Keratinocyte (primary cell): ENCODE results near the gene NMNAT2. TPM values are rescaled to one million over a fixed set of nuclear protein-coding genes. Genes with fewer than 3 reads are reported as not detected.
A peak's percentile ranks its signal among the peaks of the same experiment; 100 is the strongest.

Experiments used
- DNase-seq: peaks from one replicate; pipeline ENCODE4 v3.0.0-alpha.2; 2011; ENCODE audit warnings: low read depth, missing footprints, low spot score
- FAIRE-seq: peaks from 2 replicates; lab custom pipeline; 2011; peaks lifted over from hg19 to GRCh38; lab: Jason Lieb, UNC
- H2AFZ ChIP-seq: 2 replicates; pipeline ENCODE4 v1.6.0; 2012; ENCODE audit warnings: low read length, control low read depth, inconsistent platforms; ENCODE audit not compliant: control insufficient read depth
- H3K27ac ChIP-seq: 2 replicates; pipeline ENCODE4 v1.5.1; 2011; ENCODE audit warnings: low read length; ENCODE audit not compliant: control insufficient read depth, insufficient read depth
- H3K27me3 ChIP-seq: 3 replicates; pipeline ENCODE4 v1.6.0; 2011; ENCODE audit warnings: low read length; ENCODE audit not compliant: control insufficient read depth, insufficient read depth; ENCODE audit errors: extremely low read depth
- H3K36me3 ChIP-seq, 2 experiments: 2 replicates in 1 of 2; 3 replicates in 1 of 2; pipeline ENCODE4 v1.5.1; 2011; ENCODE audit warnings: low read length in 2 of 2, mild to moderate bottlenecking in 1 of 2; ENCODE audit not compliant: control insufficient read depth in 2 of 2, insufficient read depth in 2 of 2; ENCODE audit errors: extremely low read depth in 1 of 2
- H3K4me1 ChIP-seq: 3 replicates; pipeline ENCODE4 v1.5.1; 2011; ENCODE audit warnings: low read length; ENCODE audit not compliant: control insufficient read depth, insufficient read depth; ENCODE audit errors: extremely low read depth
- H3K4me2 ChIP-seq: 3 replicates; pipeline ENCODE4 v1.6.0; 2011; ENCODE audit warnings: low read depth, low read length; ENCODE audit not compliant: control insufficient read depth, insufficient read depth; ENCODE audit errors: extremely low read depth
- H3K4me3 ChIP-seq, 3 experiments: fragments of 200-600 bp in 1 of 3; sonication (generic) in 1 of 3; 2 replicates in 2 of 3; 3 replicates in 1 of 3; pipeline ENCODE4 v1.5.1; 2011 to 2016; ENCODE audit warnings: low read length in 3 of 3, mild to moderate bottlenecking in 3 of 3, control low read depth in 2 of 3, inconsistent platforms in 1 of 3, low read depth in 1 of 3, mixed read lengths in 1 of 3, mixed run types in 1 of 3, moderate library complexity in 1 of 3; ENCODE audit not compliant: control insufficient read depth in 2 of 3, insufficient read depth in 2 of 3; ENCODE audit errors: extremely low read depth in 1 of 3
- H3K79me2 ChIP-seq: 2 replicates; pipeline ENCODE4 v1.6.0; 2012; ENCODE audit warnings: low read length; ENCODE audit not compliant: control insufficient read depth, insufficient read depth
- H3K9ac ChIP-seq: 3 replicates; pipeline ENCODE4 v1.6.0; 2011; ENCODE audit warnings: low read length; ENCODE audit not compliant: control insufficient read depth, insufficient read depth; ENCODE audit errors: extremely low read depth
- H3K9me1 ChIP-seq: 3 replicates; pipeline ENCODE4 v1.6.0; 2011; ENCODE audit warnings: low read length; ENCODE audit not compliant: control insufficient read depth, insufficient read depth; ENCODE audit errors: extremely low read depth
- H3K9me3 ChIP-seq: 2 replicates; pipeline ENCODE4 v1.5.1; 2012; ENCODE audit warnings: low read depth, low read length; ENCODE audit not compliant: control insufficient read depth
- H4K20me1 ChIP-seq: 3 replicates; pipeline ENCODE4 v1.6.0; 2011; ENCODE audit warnings: low read length; ENCODE audit not compliant: control insufficient read depth, insufficient read depth; ENCODE audit errors: extremely low read depth
- EZH2 ChIP-seq: IDR thresholded peaks from one replicate; pipeline ENCODE4 v1.6.1; 2012; ENCODE audit warnings: inconsistent platforms, mild to moderate bottlenecking, low read length, moderate library complexity
- dilution Hi-C: fragments of 300-500 bp; cut with MboI; formaldehyde crosslinking; loops from one replicate; pipeline ENCODE4 v1.7.0; 2020; ENCODE audit warnings: low sequenced_read_pairs; ENCODE audit not compliant: extremely low pct_ligation_motif_present
- polyA plus RNA-seq, 5 experiments: library from polyadenylated mRNA; depleted of rRNA in 3 of 5; stranded (reverse) in 3 of 5; stranded (forward) in 1 of 5; unstranded in 1 of 5; fragments of >200 nt; gene quantifications; 1 replicate in 1 of 5; 2 replicates in 3 of 5; 3 replicates in 1 of 5; pipeline versions ENCODE4 v1.2.1 to v1.2.3, GENCODE V29; 2011 to 2012; ENCODE audit warnings: missing spikeins in 2 of 5, low read depth in 1 of 5, low replicate concordance in 1 of 5
- TF ChIP-seq, protein P1 (sequence below), 3 experiments: IDR thresholded peaks in 1 of 3; conservative IDR thresholded peaks in 1 of 3; optimal IDR thresholded peaks in 1 of 3; 2 replicates in 2 of 3; 3 replicates in 1 of 3; pipeline versions ENCODE3 to v1.5.1; 2011; ENCODE audit warnings: low read length in 3 of 3, mild to moderate bottlenecking in 3 of 3, moderate library complexity in 2 of 3, control low read depth in 1 of 3, inconsistent platforms in 1 of 3; ENCODE audit not compliant: insufficient read depth in 2 of 3; ENCODE audit errors: extremely low read depth in 1 of 3

NMNAT2 gene
- polyA plus RNA-seq, 1 donor (not counting 4 experiments of a cell fraction or from before 2014, with no cell fraction given): 0.72 TPM

- DNase-seq (no peak), FAIRE-seq (no peak)
- dilution Hi-C loops: no loop called here
Observed at GRCh38 chr1:183238071-183238470, 180.1 kb downstream of the NMNAT2 start.

GRCh38 chr1:183237046-183237445 is 181.1 kb downstream of the NMNAT2 start:
- no peak for FAIRE-seq
- H3K4me3 ChIP-seq: no peak overlapping the region
- TF ChIP-seq, protein P1, sequence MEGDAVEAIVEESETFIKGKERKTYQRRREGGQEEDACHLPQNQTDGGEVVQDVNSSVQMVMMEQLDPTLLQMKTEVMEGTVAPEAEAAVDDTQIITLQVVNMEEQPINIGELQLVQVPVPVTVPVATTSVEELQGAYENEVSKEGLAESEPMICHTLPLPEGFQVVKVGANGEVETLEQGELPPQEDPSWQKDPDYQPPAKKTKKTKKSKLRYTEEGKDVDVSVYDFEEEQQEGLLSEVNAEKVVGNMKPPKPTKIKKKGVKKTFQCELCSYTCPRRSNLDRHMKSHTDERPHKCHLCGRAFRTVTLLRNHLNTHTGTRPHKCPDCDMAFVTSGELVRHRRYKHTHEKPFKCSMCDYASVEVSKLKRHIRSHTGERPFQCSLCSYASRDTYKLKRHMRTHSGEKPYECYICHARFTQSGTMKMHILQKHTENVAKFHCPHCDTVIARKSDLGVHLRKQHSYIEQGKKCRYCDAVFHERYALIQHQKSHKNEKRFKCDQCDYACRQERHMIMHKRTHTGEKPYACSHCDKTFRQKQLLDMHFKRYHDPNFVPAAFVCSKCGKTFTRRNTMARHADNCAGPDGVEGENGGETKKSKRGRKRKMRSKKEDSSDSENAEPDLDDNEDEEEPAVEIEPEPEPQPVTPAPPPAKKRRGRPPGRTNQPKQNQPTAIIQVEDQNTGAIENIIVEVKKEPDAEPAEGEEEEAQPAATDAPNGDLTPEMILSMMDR (optimal IDR thresholded peaks at IDR 0.05 in 1 of 3, IDR thresholded peaks at IDR 0.05 in 1 of 3, conservative IDR thresholded peaks at IDR 0.05 in 1 of 3; ENCODE audit: extremely low read depth in 1 of 3, insufficient read depth in 2 of 3, low read length in 3 of 3): no peak
- TF ChIP-seq EZH2: no peak
- DNase-seq: no peak
- no peaks in the 10 kb centered on the region for H3K9me3 ChIP-seq
- peaks cover 47% of the 10 kb centered on the region for H3K4me1 ChIP-seq
- no peaks in the 10 kb centered on the region for H3K79me2 ChIP-seq
- H3K36me3 ChIP-seq: peaks cover 42 to 72% of the 10 kb centered on the region in 2 experiments
- dilution Hi-C loops: no loop called here
- peak overlapping the region; percentile 10 for H3K27ac ChIP-seq
- H3K9me1 ChIP-seq: no peaks in the 10 kb centered on the region
- H2AFZ ChIP-seq: no peak overlapping the region
- no peaks in the 10 kb centered on the region for H3K27me3 ChIP-seq
- no peak overlapping the region for H3K9ac ChIP-seq
- H3K4me2 ChIP-seq: no peak overlapping the region
- peaks cover 9% of the 10 kb centered on the region for H4K20me1 ChIP-seq

More at GRCh38 chr1:183238071-183238470, 180.1 kb downstream of the NMNAT2 start:
- Histone ChIP-seq H3K9ac (no peak overlapping the region), H3K4me3 (no peak overlapping the region), H3K79me2 (no peaks in the 10 kb centered on the region), H3K27me3 (no peaks in the 10 kb centered on the region), H3K27ac (peak overlapping the region; percentile 19), H3K4me2 (no peak overlapping the region), H3K36me3 (peaks cover 42 to 69% of the 10 kb centered on the region in 2 experiments), H3K9me1 (no peaks in the 10 kb centered on the region), H4K20me1 (peaks cover 9% of the 10 kb centered on the region), H3K4me1 (peaks cover 36% of the 10 kb centered on the region), H3K9me3 (no peaks in the 10 kb centered on the region), H2AFZ (no peak overlapping the region)
- TF ChIP-seq, protein P1 (optimal IDR thresholded peaks at IDR 0.05 in 1 of 3, IDR thresholded peaks at IDR 0.05 in 1 of 3, conservative IDR thresholded peaks at IDR 0.05 in 1 of 3; ENCODE audit: extremely low read depth in 1 of 3, insufficient read depth in 2 of 3, low read length in 3 of 3): no peak
- no peak for TF ChIP-seq EZH2
